ENCODE results near the gene P2RY2. TPM values are rescaled to one million over a fixed set of nuclear protein-coding genes. Genes with fewer than 3 reads are reported as not detected.
A peak's percentile ranks its signal among the peaks of the same experiment; 100 is the strongest.
"Not testable (repeated sequence)": the region's sequence is repeated elsewhere in the genome, so short reads cannot be mapped to it uniquely, and the experiment has no call there.

Gene P2RY2
- total and polyA plus RNA-seq, 9 of the 15 experiments (the other 6 are each of a cell fraction or from before 2014, with no cell fraction given): not detected

- H3K36me3 ChIP-seq (ENCODE audit: control insufficient read depth, insufficient read depth, low read length); H3K9me1 ChIP-seq (ENCODE audit: control insufficient read depth, insufficient read depth, low read length); DNase-seq (ENCODE audit: extremely low read depth in 1 of 4, low spot score in 3 of 4); H3K9me3 ChIP-seq (replicated peaks; ENCODE audit: control insufficient read depth, insufficient read depth, low read depth, low read length); CTCF ChIA-PET (ENCODE audit: low intra/inter-chr PET ratio); H3K9ac ChIP-seq (ENCODE audit: insufficient read depth in 1 of 2, low read depth in 2 of 2, low read length in 2 of 2); H3K4me2 ChIP-seq (ENCODE audit: insufficient read depth, low read length); H3K4me3 ChIP-seq; H4K20me1 ChIP-seq (replicated peaks; ENCODE audit: control insufficient read depth, insufficient read depth, low read length); ATAC-seq; H2AFZ ChIP-seq (ENCODE audit: low read depth, low read length); FAIRE-seq; BruUV-seq (replicated peaks); H3K79me2 ChIP-seq (ENCODE audit: control insufficient read depth, insufficient read depth, low read length); intact Hi-C loops (cut with micrococcal nuclease); in situ Hi-C loops (cut with MboI); H3K27ac ChIP-seq (ENCODE audit: extremely low read depth, low read depth, low read length); TF ChIP-seq CEBPG (CRISPR knock-in tag; IDR thresholded peaks at IDR 0.05): not testable (repeated sequence)
- peaks cover 0 to 14% of the 10 kb centered on the region in 2 experiments; a peak in 3 of 5 replicates for H3K4me1 ChIP-seq (replicated peaks in 1 of 2; ENCODE audit: control insufficient read depth in 2 of 2, insufficient read depth in 2 of 2, low read length in 2 of 2)
- TF ChIP-seq CEBPG (tag; conservative IDR thresholded peaks at IDR 0.05 in 1 of 2, IDR thresholded peaks at IDR 0.05 in 1 of 2): peak in 1 of 2 experiments; percentile 27; a peak in 1 of 4 replicates
- WGBS (ENCODE audit: insufficient coverage, low coverage, missing lambda C conversion rate): 2% methylated on average over 3 of the region's 4 CpGs
- POLR2A ChIA-PET: interaction anchor here (0.5 to 0.7 kb wide), 2 partner anchors 561 to 948 kb away, joined by 3 read pairs; no protein-coding TSS in a partner anchor
- peaks cover 40 to 58% of the 10 kb centered on the region in 2 experiments for H3K27me3 ChIP-seq (ENCODE audit: control insufficient read depth in 2 of 2, insufficient read depth in 2 of 2, low read length in 2 of 2)
Measured at GRCh38 chr11:73274191-73274590, 56.1 kb downstream of the P2RY2 start.

- POLR2A ChIA-PET: interaction anchor here (0.5 to 0.7 kb wide), 3 partner anchors 8 to 948 kb away, joined by 3 read pairs; no protein-coding TSS in a partner anchor
Measured at GRCh38 chr11:73274722-73275380, 56.8 kb downstream of the P2RY2 start.

More at GRCh38 chr11:73274722-73275380, 56.8 kb downstream of the P2RY2 start:
- ATAC-seq: no peak
- peaks cover 0 to 14% of the 10 kb centered on the region in 2 experiments; a peak in 3 of 5 replicates for H3K4me1 ChIP-seq (replicated peaks in 1 of 2; ENCODE audit: control insufficient read depth in 2 of 2, insufficient read depth in 2 of 2, low read length in 2 of 2)
- H3K4me3 ChIP-seq: no peak overlapping the region
- BruUV-seq (replicated peaks): no TSS peak
- CTCF ChIA-PET (ENCODE audit: low intra/inter-chr PET ratio): no interaction called here
- 0% methylated on average over 11 of the region's 11 CpGs for WGBS (ENCODE audit: insufficient coverage, low coverage, missing lambda C conversion rate)
- H3K27me3 ChIP-seq (ENCODE audit: control insufficient read depth in 2 of 2, insufficient read depth in 2 of 2, low read length in 2 of 2): peaks cover 38 to 52% of the 10 kb centered on the region in 2 experiments
- no peak for FAIRE-seq
- H3K79me2 ChIP-seq (ENCODE audit: control insufficient read depth, insufficient read depth, low read length): no peaks in the 10 kb centered on the region
- H3K36me3 ChIP-seq (ENCODE audit: control insufficient read depth, insufficient read depth, low read length): no peaks in the 10 kb centered on the region
- intact Hi-C loops (cut with micrococcal nuclease) (no loop called here), in situ Hi-C loops (cut with MboI) (no loop called here)
- TF ChIP-seq HNRNPLL (IDR thresholded peaks at IDR 0.05; ENCODE audit: low read depth, low read length, poor library complexity, severe bottlenecking): peak; percentile 47
- TF ChIP-seq NFYB (IDR thresholded peaks at IDR 0.05; ENCODE audit: extremely low read depth, insufficient read length): no peak
- H3K4me2 ChIP-seq (ENCODE audit: insufficient read depth, low read length): no peak overlapping the region
- no peaks in the 10 kb centered on the region for H3K9me3 ChIP-seq (replicated peaks; ENCODE audit: control insufficient read depth, insufficient read depth, low read depth, low read length)
- H3K9me1 ChIP-seq (ENCODE audit: control insufficient read depth, insufficient read depth, low read length): no peaks in the 10 kb centered on the region
- DNase-seq (ENCODE audit: extremely low read depth in 1 of 4, low spot score in 3 of 4): no peak
- H2AFZ ChIP-seq (ENCODE audit: low read depth, low read length): no peak overlapping the region
- no peak overlapping the region for H3K27ac ChIP-seq (ENCODE audit: extremely low read depth, low read depth, low read length)
- H4K20me1 ChIP-seq (replicated peaks; ENCODE audit: control insufficient read depth, insufficient read depth, low read length): no peaks in the 10 kb centered on the region
- peak overlapping the region in 1 of 2 experiments; percentile 39; a peak in 1 of 4 replicates for H3K9ac ChIP-seq (ENCODE audit: insufficient read depth in 1 of 2, low read depth in 2 of 2, low read length in 2 of 2)

Measured in K562 (cell line).